ENCODE measurements around the gene SLC16A8. TPM values are rescaled to one million over a fixed set of nuclear protein-coding genes. Genes with fewer than 3 reads are reported as not detected.
"Not testable (repeated sequence)": the region's sequence is repeated elsewhere in the genome, so short reads cannot be mapped to it uniquely, and the experiment has no call there.

Gene SLC16A8
- total RNA-seq, 1 donor from 2014 or later = not detected

GRCh38 chr22:38120359-38121110, 36.6 kb upstream of the SLC16A8 start:
- no peak overlapping the region for H3K9ac ChIP-seq (ENCODE audit: low read length)
- H4K20me1 ChIP-seq (ENCODE audit: insufficient read depth, low read length) = no peaks in the 10 kb centered on the region
- no peak overlapping the region for H3K4me3 Mint-ChIP-seq (ENCODE audit: unreplicated experiment)
- DNase-seq (ENCODE audit: low read depth) = no peak
- H3K36me3 Mint-ChIP-seq (ENCODE audit: low read depth, unreplicated experiment) = no peaks in the 10 kb centered on the region
- H3K27ac Mint-ChIP-seq (ENCODE audit: unreplicated experiment) = no peak overlapping the region
- H3K4me3 ChIP-seq (ENCODE audit: insufficient read depth, low read depth, low read length) = no peak overlapping the region
- FAIRE-seq = no peak
- H3K4me1 ChIP-seq (ENCODE audit: insufficient read depth, low read length) = no peaks in the 10 kb centered on the region
- peaks cover 3% of the 10 kb centered on the region for H3K4me1 Mint-ChIP-seq (ENCODE audit: low read depth, unreplicated experiment)
- no peaks in the 10 kb centered on the region for H3K9me3 ChIP-seq (ENCODE audit: insufficient read depth, low read depth, low read length)
- peaks cover 13% of the 10 kb centered on the region for H3K27me3 Mint-ChIP-seq (ENCODE audit: low read depth, unreplicated experiment)
- H3K27ac ChIP-seq (ENCODE audit: low read depth, low read length) = no peak overlapping the region
- no peaks in the 10 kb centered on the region for H3K9me3 Mint-ChIP-seq (ENCODE audit: unreplicated experiment)
- H3K4me2 ChIP-seq (ENCODE audit: low read length) = no peak overlapping the region
- no peak overlapping the region for H2AFZ ChIP-seq (ENCODE audit: low read depth, low read length)
- no peak for TF ChIP-seq EZH2 (IDR thresholded peaks at IDR 0.05; ENCODE audit: insufficient read depth, low read length)
- TF ChIP-seq, protein P1, sequence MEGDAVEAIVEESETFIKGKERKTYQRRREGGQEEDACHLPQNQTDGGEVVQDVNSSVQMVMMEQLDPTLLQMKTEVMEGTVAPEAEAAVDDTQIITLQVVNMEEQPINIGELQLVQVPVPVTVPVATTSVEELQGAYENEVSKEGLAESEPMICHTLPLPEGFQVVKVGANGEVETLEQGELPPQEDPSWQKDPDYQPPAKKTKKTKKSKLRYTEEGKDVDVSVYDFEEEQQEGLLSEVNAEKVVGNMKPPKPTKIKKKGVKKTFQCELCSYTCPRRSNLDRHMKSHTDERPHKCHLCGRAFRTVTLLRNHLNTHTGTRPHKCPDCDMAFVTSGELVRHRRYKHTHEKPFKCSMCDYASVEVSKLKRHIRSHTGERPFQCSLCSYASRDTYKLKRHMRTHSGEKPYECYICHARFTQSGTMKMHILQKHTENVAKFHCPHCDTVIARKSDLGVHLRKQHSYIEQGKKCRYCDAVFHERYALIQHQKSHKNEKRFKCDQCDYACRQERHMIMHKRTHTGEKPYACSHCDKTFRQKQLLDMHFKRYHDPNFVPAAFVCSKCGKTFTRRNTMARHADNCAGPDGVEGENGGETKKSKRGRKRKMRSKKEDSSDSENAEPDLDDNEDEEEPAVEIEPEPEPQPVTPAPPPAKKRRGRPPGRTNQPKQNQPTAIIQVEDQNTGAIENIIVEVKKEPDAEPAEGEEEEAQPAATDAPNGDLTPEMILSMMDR (IDR thresholded peaks at IDR 0.05; ENCODE audit: insufficient read depth, low read depth, low read length) = no peak
- H3K36me3 ChIP-seq (ENCODE audit: insufficient read depth, low read length) = no peaks in the 10 kb centered on the region
- H3K27me3 ChIP-seq (ENCODE audit: insufficient read depth, low read length) = no peaks in the 10 kb centered on the region
- H3K79me2 ChIP-seq (ENCODE audit: insufficient read depth, low read length) = no peaks in the 10 kb centered on the region

GRCh38 chr22:38118747-38119146, 34.8 kb upstream of the SLC16A8 start:
- not testable (repeated sequence) for H3K9me3 Mint-ChIP-seq (ENCODE audit: unreplicated experiment); H2AFZ ChIP-seq (ENCODE audit: low read depth, low read length); H4K20me1 ChIP-seq (ENCODE audit: insufficient read depth, low read length); H3K27ac Mint-ChIP-seq (ENCODE audit: unreplicated experiment); H3K4me1 ChIP-seq (ENCODE audit: insufficient read depth, low read length); H3K79me2 ChIP-seq (ENCODE audit: insufficient read depth, low read length); H3K27me3 ChIP-seq (ENCODE audit: insufficient read depth, low read length); FAIRE-seq; H3K36me3 ChIP-seq (ENCODE audit: insufficient read depth, low read length); H3K9me3 ChIP-seq (ENCODE audit: insufficient read depth, low read depth, low read length); DNase-seq (ENCODE audit: low read depth); H3K4me3 ChIP-seq (ENCODE audit: insufficient read depth, low read depth, low read length); H3K4me2 ChIP-seq (ENCODE audit: low read length); H3K4me3 Mint-ChIP-seq (ENCODE audit: unreplicated experiment); H3K4me1 Mint-ChIP-seq (ENCODE audit: low read depth, unreplicated experiment); H3K36me3 Mint-ChIP-seq (ENCODE audit: low read depth, unreplicated experiment); H3K27ac ChIP-seq (ENCODE audit: low read depth, low read length); H3K9ac ChIP-seq (ENCODE audit: low read length)
- H3K27me3 Mint-ChIP-seq (ENCODE audit: low read depth, unreplicated experiment) = peaks cover 11% of the 10 kb centered on the region

DNA sequence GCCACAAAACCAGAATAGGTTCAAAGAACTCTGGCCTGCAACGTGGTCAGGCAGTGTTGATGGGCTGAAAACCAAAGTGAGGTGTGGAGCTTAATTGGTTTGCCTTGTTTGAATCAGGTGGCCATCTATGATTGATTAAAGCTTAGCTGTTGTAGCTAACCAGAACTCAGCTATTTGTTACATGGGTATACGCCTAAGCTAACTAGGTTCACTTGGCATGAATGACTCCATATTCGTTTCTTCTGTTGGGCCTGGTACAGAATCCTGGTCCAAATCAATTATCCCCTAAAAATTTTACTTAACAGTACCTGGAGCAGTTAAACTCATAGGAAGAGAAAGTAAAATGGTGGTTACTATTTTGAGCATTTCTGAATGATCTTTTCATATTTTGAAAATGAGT, 34.2 kb upstream of the SLC16A8 start:
- no peak overlapping the region for H3K9ac ChIP-seq (ENCODE audit: low read length)
- H3K9me3 ChIP-seq (ENCODE audit: insufficient read depth, low read depth, low read length) = no peaks in the 10 kb centered on the region
- no peaks in the 10 kb centered on the region for H3K79me2 ChIP-seq (ENCODE audit: insufficient read depth, low read length)
- Mint-ChIP-seq H3K4me3 (ENCODE audit: unreplicated experiment) (no peak overlapping the region), H3K4me1 (ENCODE audit: low read depth, unreplicated experiment) (no peaks in the 10 kb centered on the region), H3K27me3 (ENCODE audit: low read depth, unreplicated experiment) (peaks cover 14% of the 10 kb centered on the region), H3K27ac (ENCODE audit: unreplicated experiment) (no peak overlapping the region), H3K36me3 (ENCODE audit: low read depth, unreplicated experiment) (no peaks in the 10 kb centered on the region), H3K9me3 (ENCODE audit: unreplicated experiment) (no peaks in the 10 kb centered on the region)
- no peak overlapping the region for H3K4me3 ChIP-seq (ENCODE audit: insufficient read depth, low read depth, low read length)
- no peak for DNase-seq (ENCODE audit: low read depth)
- TF ChIP-seq EZH2 (IDR thresholded peaks at IDR 0.05; ENCODE audit: insufficient read depth, low read length) = no peak
- TF ChIP-seq, protein P1 (IDR thresholded peaks at IDR 0.05; ENCODE audit: insufficient read depth, low read depth, low read length) = no peak
- no peak overlapping the region for H2AFZ ChIP-seq (ENCODE audit: low read depth, low read length)
- H3K27ac ChIP-seq (ENCODE audit: low read depth, low read length) = no peak overlapping the region
- H3K36me3 ChIP-seq (ENCODE audit: insufficient read depth, low read length) = no peaks in the 10 kb centered on the region
- H3K4me1 ChIP-seq (ENCODE audit: insufficient read depth, low read length) = no peaks in the 10 kb centered on the region
- no peaks in the 10 kb centered on the region for H4K20me1 ChIP-seq (ENCODE audit: insufficient read depth, low read length)
- no peak for FAIRE-seq
- no peak overlapping the region for H3K4me2 ChIP-seq (ENCODE audit: low read length)
- H3K27me3 ChIP-seq (ENCODE audit: insufficient read depth, low read length) = no peaks in the 10 kb centered on the region

DNA sequence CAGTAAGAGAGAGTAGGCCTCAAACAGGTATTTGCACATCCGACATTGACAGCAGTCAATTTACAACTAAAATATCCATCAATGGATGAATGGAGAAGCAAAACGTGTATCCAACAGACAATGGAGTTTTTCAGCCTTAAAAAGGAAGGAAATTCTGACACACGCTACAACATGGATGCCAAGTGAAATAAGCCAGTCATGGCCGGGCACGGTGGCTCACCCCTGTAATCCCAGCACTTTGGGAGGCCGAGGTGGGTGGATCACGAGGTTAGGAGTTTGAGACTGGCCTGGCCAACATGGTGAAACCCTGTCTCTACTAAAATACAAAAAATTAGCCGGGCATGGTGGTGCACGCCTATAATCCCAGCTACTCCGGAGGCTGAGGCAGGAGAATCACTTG, 33.6 kb upstream of the SLC16A8 start:
- H4K20me1 ChIP-seq (ENCODE audit: insufficient read depth, low read length); H3K4me1 Mint-ChIP-seq (ENCODE audit: low read depth, unreplicated experiment); H3K9ac ChIP-seq (ENCODE audit: low read length); H3K27ac ChIP-seq (ENCODE audit: low read depth, low read length); H3K4me3 Mint-ChIP-seq (ENCODE audit: unreplicated experiment); H3K4me2 ChIP-seq (ENCODE audit: low read length); H3K9me3 ChIP-seq (ENCODE audit: insufficient read depth, low read depth, low read length); H3K9me3 Mint-ChIP-seq (ENCODE audit: unreplicated experiment); H3K27ac Mint-ChIP-seq (ENCODE audit: unreplicated experiment); FAIRE-seq; H3K36me3 ChIP-seq (ENCODE audit: insufficient read depth, low read length); H3K4me3 ChIP-seq (ENCODE audit: insufficient read depth, low read depth, low read length); H3K27me3 ChIP-seq (ENCODE audit: insufficient read depth, low read length); H3K4me1 ChIP-seq (ENCODE audit: insufficient read depth, low read length); H3K36me3 Mint-ChIP-seq (ENCODE audit: low read depth, unreplicated experiment); DNase-seq (ENCODE audit: low read depth); H2AFZ ChIP-seq (ENCODE audit: low read depth, low read length); H3K79me2 ChIP-seq (ENCODE audit: insufficient read depth, low read length): not testable (repeated sequence)
- peaks cover 16% of the 10 kb centered on the region for H3K27me3 Mint-ChIP-seq (ENCODE audit: low read depth, unreplicated experiment)

Data from astrocyte (in vitro differentiated cells and primary cell).